Measurements from ENCODE around the gene CHST13.
"Not testable (repeated sequence)": the region's sequence is repeated elsewhere in the genome, so short reads cannot be mapped to it uniquely, and the experiment has no call there.

The CHST13 gene

GRCh38 chr3:126527455-126528211 lies 3.7 kb downstream of the CHST13 start:
- no peak for DNase-seq

GRCh38 chr3:126528419-126528799 lies 4.5 kb downstream of the CHST13 start:
- no peak for DNase-seq

- DNase-seq: no peak
These were observed 5.0 kb downstream of the CHST13 start for GRCh38 chr3:126528800-126529541.

- no peak for DNase-seq
These were observed 5.7 kb downstream of the CHST13 start for GRCh38 chr3:126529585-126530170.

- DNase-seq: no peak
These were observed 6.5 kb downstream of the CHST13 start for GRCh38 chr3:126530171-126531050.

- no peak for DNase-seq
These were observed 7.0 kb downstream of the CHST13 start for GRCh38 chr3:126531051-126531330.

GRCh38 chr3:126533506-126533905 lies 9.6 kb downstream of the CHST13 start:
- no peak for DNase-seq

GRCh38 chr3:126534716-126535115 lies 10.8 kb downstream of the CHST13 start:
- not testable (repeated sequence) for DNase-seq

- no peak for DNase-seq
These were observed 11.7 kb downstream of the CHST13 start for GRCh38 chr3:126535636-126536035.

- no peak for DNase-seq
These were observed 12.2 kb downstream of the CHST13 start for GRCh38 chr3:126536126-126536525.

GRCh38 chr3:126537116-126537729 lies 13.3 kb downstream of the CHST13 start:
- DNase-seq: no peak

- DNase-seq: no peak
These were observed 13.9 kb downstream of the CHST13 start for GRCh38 chr3:126537730-126538281.

- DNase-seq: no peak
These were observed 14.4 kb downstream of the CHST13 start for GRCh38 chr3:126538316-126538715.

- no peak for DNase-seq
These were observed 15.0 kb downstream of the CHST13 start for GRCh38 chr3:126538966-126539365.

- DNase-seq: no peak
These were observed 15.7 kb downstream of the CHST13 start for GRCh38 chr3:126539558-126540250.

GRCh38 chr3:126540342-126540849 lies 16.4 kb downstream of the CHST13 start:
- no peak for DNase-seq

- no peak for DNase-seq
These were observed 17.1 kb downstream of the CHST13 start for GRCh38 chr3:126540951-126541627.

- DNase-seq: no peak
These were observed 17.8 kb downstream of the CHST13 start for GRCh38 chr3:126541628-126542339.

GRCh38 chr3:126542340-126543241 lies 18.6 kb downstream of the CHST13 start:
- DNase-seq: no peak
